GM23338 (cell line): ENCODE measurements around the gene MYO1D. TPM values are rescaled to one million over a fixed set of nuclear protein-coding genes. Genes with fewer than 3 reads are reported as not detected.

ENCODE experiments used
- ATAC-seq: fragments of 200-7000 bp; cut with Tn5 transposase; 3 replicates; pipeline ENCODE4 v1.9.1; 2020
- DNase-seq: peaks from one replicate; pipeline ENCODE4 v3.0.0-alpha.2; 2015; ENCODE audit warnings: low spot score
- H2AFZ ChIP-seq: fragments of 200-600 bp; sonication (generic); 2 replicates; pipeline ENCODE4 v1.8.0; 2016; ENCODE audit warnings: antibody characterized with exemption, mild to moderate bottlenecking, moderate library complexity
- H3F3A ChIP-seq: fragments of 200-600 bp; sonication (generic); replicated peaks from 2 replicates; pipeline ENCODE4 v1.8.0; 2017; ENCODE audit warnings: antibody characterized with exemption, mixed run types, low read depth
- H3K27ac ChIP-seq: fragments of 200-600 bp; sonication (generic); 2 replicates; pipeline ENCODE4 v1.6.1; 2016; ENCODE audit warnings: low read depth
- H3K27me3 ChIP-seq: fragments of 200-600 bp; sonication (generic); 2 replicates; pipeline ENCODE4 v1.8.0; 2016; ENCODE audit warnings: mild to moderate bottlenecking, mixed run types, moderate library complexity; ENCODE audit not compliant: insufficient read depth
- H3K36me3 ChIP-seq: fragments of 200-600 bp; sonication (generic); 2 replicates; pipeline ENCODE4 v1.8.0; 2016; ENCODE audit warnings: mild to moderate bottlenecking; ENCODE audit not compliant: insufficient read depth
- H3K4me1 ChIP-seq: fragments of 200-600 bp; sonication (generic); 2 replicates; pipeline ENCODE4 v1.8.0; 2016; ENCODE audit warnings: mild to moderate bottlenecking, moderate library complexity; ENCODE audit not compliant: insufficient read depth
- H3K4me2 ChIP-seq: fragments of 200-600 bp; sonication (generic); 2 replicates; pipeline ENCODE4 v1.7.1; 2017; ENCODE audit warnings: mixed run types
- H3K4me3 ChIP-seq: fragments of 200-600 bp; sonication (generic); 2 replicates; pipeline ENCODE4 v1.6.1; 2016; ENCODE audit warnings: mixed run types
- H3K79me2 ChIP-seq: fragments of 200-600 bp; sonication (generic); replicated peaks from 2 replicates; pipeline ENCODE4 v1.8.0; 2017; ENCODE audit warnings: mild to moderate bottlenecking; ENCODE audit not compliant: insufficient read depth
- H3K9me2 ChIP-seq: fragments of 200-600 bp; sonication (generic); 2 replicates; pipeline ENCODE4 v1.8.0; 2017; ENCODE audit not compliant: insufficient read depth
- H4K20me1 ChIP-seq: fragments of 200-600 bp; sonication (generic); replicated peaks from 2 replicates; pipeline ENCODE4 v1.8.0; 2017; ENCODE audit warnings: mild to moderate bottlenecking; ENCODE audit not compliant: insufficient read depth
- H3K27ac Mint-ChIP-seq: 2 replicates; pipeline ENCODE4 v1.8.0; 2020; ENCODE audit warnings: inconsistent platforms, mild to moderate bottlenecking, moderate library complexity, mixed read lengths
- H3K27me3 Mint-ChIP-seq: 3 replicates; pipeline ENCODE4 v1.8.0; 2022; ENCODE audit warnings: low read depth, mild to moderate bottlenecking, moderate library complexity, mixed read lengths, inconsistent platforms; ENCODE audit not compliant: insufficient read depth, poor library complexity
- H3K36me3 Mint-ChIP-seq: 3 replicates; pipeline ENCODE4 v1.8.0; 2021; ENCODE audit warnings: low read depth, mild to moderate bottlenecking, inconsistent platforms, moderate library complexity, mixed read lengths
- H3K4me1 Mint-ChIP-seq: 3 replicates; pipeline ENCODE4 v1.8.0; 2020; ENCODE audit warnings: mild to moderate bottlenecking, inconsistent platforms, mixed read lengths
- H3K4me3 Mint-ChIP-seq: 3 replicates; pipeline ENCODE4 v1.8.0; 2021; ENCODE audit warnings: moderate library complexity, mild to moderate bottlenecking, inconsistent platforms, mixed read lengths
- H3K9me3 Mint-ChIP-seq: 3 replicates; pipeline ENCODE4 v1.8.0; 2020; ENCODE audit warnings: moderate library complexity, mild to moderate bottlenecking, inconsistent platforms, mixed read lengths
- EZH2 ChIP-seq: fragments of 200-600 bp; sonication (generic); IDR thresholded peaks from one replicate; pipeline ENCODE4 v1.8.0; 2017; ENCODE audit warnings: antibody characterized with exemption, mild to moderate bottlenecking, low read depth; ENCODE audit not compliant: unreplicated experiment
- JUNB ChIP-seq: IDR thresholded peaks from one replicate; pipeline ENCODE4 v1.6.1; 2016; ENCODE audit warnings: antibody characterized with exemption; ENCODE audit not compliant: unreplicated experiment
- POLR2AphosphoS5 ChIP-seq: IDR thresholded peaks from 2 replicates; pipeline ENCODE4 v1.6.1; 2016; ENCODE audit warnings: antibody characterized with exemption, low read depth
- ZNF114 ChIP-seq: fragments of 250-450 bp; sonication (Bioruptor Pico); IDR thresholded peaks from 2 replicates; pipeline ENCODE4 v1.5.0; 2020; ENCODE audit warnings: mild to moderate bottlenecking, moderate library complexity
- polyA plus RNA-seq: library from polyadenylated mRNA; unstranded; fragments of >200 nt; fragmentation: Nextera tagmentation; extraction: Ambion mirVana; gene quantifications from 2 replicates; pipeline ENCODE4 v1.2.1, GENCODE V29; 2016
- total RNA-seq: library from RNA; depleted of rRNA; stranded (reverse); fragments of >200 nt; shearing (Covaris generic); gene quantifications from 2 replicates; pipeline ENCODE4 v1.2.3, GENCODE V29; 2014
- TF ChIP-seq, protein P1 (sequence below): fragments of 250-450 bp; sonication (Bioruptor Pico); IDR thresholded peaks from 2 replicates; pipeline ENCODE4 v1.5.0; 2020; ENCODE audit warnings: mild to moderate bottlenecking, moderate library complexity
- TF ChIP-seq, protein P2 (sequence below), 2 experiments: fragments of 200-600 bp in 1 of 2; sonication (generic) in 1 of 2; conservative IDR thresholded peaks; 2 replicates each; pipeline versions ENCODE4 v1.5.1 to v1.6.1; 2016 to 2017; ENCODE audit warnings: antibody characterized with exemption in 2 of 2, low read depth in 2 of 2, mild to moderate bottlenecking in 2 of 2, moderate library complexity in 1 of 2
- TF ChIP-seq, protein P3 (sequence below): IDR thresholded peaks from one replicate; pipeline ENCODE4 v1.6.1; 2018; ENCODE audit warnings: antibody characterized with exemption; ENCODE audit not compliant: unreplicated experiment

Gene MYO1D
- total and polyA plus RNA-seq, 2 experiments from 2014 or later, result 8.6 to 28.6 TPM

DNA sequence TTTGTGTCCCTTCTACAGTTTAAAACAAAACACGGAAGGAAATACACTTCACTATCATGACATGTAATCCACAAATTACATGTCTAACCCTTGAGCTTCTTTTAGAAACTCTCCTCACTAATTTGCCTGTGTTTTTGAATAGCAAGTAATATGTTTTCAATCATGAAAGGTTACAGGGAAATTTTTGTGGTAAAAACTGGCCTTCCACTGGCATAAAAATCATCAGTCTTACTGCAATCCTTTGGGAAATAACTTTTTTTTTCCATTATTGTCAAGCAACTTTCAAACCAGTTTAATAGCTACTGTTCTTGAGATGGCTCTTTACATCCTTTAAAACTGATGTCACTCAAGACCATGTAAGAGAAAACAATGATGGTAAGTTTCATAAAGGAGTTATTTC is 27.0 kb downstream of the MYO1D start:
- no peaks in the 10 kb centered on the region for H3K27me3 Mint-ChIP-seq
- H3K9me3 Mint-ChIP-seq, result no peaks in the 10 kb centered on the region
- no peak overlapping the region for H2AFZ ChIP-seq
- no peaks in the 10 kb centered on the region for H3K27me3 ChIP-seq
- H3K27ac Mint-ChIP-seq, result no peak overlapping the region
- H3K4me1 Mint-ChIP-seq, result peaks cover 20% of the 10 kb centered on the region
- no peaks in the 10 kb centered on the region for H3K36me3 ChIP-seq
- no peaks in the 10 kb centered on the region for H3K9me2 ChIP-seq
- ATAC-seq (no peak), DNase-seq (no peak)
- no peaks in the 10 kb centered on the region for H3K36me3 Mint-ChIP-seq
- no peak overlapping the region for H3K4me2 ChIP-seq
- no peak overlapping the region for H3K4me3 ChIP-seq
- TF ChIP-seq POLR2AphosphoS5 (no peak), ZNF114 (CRISPR knock-in tag) (no peak), JUNB (no peak), EZH2 (no peak)
- TF ChIP-seq, protein P1, sequence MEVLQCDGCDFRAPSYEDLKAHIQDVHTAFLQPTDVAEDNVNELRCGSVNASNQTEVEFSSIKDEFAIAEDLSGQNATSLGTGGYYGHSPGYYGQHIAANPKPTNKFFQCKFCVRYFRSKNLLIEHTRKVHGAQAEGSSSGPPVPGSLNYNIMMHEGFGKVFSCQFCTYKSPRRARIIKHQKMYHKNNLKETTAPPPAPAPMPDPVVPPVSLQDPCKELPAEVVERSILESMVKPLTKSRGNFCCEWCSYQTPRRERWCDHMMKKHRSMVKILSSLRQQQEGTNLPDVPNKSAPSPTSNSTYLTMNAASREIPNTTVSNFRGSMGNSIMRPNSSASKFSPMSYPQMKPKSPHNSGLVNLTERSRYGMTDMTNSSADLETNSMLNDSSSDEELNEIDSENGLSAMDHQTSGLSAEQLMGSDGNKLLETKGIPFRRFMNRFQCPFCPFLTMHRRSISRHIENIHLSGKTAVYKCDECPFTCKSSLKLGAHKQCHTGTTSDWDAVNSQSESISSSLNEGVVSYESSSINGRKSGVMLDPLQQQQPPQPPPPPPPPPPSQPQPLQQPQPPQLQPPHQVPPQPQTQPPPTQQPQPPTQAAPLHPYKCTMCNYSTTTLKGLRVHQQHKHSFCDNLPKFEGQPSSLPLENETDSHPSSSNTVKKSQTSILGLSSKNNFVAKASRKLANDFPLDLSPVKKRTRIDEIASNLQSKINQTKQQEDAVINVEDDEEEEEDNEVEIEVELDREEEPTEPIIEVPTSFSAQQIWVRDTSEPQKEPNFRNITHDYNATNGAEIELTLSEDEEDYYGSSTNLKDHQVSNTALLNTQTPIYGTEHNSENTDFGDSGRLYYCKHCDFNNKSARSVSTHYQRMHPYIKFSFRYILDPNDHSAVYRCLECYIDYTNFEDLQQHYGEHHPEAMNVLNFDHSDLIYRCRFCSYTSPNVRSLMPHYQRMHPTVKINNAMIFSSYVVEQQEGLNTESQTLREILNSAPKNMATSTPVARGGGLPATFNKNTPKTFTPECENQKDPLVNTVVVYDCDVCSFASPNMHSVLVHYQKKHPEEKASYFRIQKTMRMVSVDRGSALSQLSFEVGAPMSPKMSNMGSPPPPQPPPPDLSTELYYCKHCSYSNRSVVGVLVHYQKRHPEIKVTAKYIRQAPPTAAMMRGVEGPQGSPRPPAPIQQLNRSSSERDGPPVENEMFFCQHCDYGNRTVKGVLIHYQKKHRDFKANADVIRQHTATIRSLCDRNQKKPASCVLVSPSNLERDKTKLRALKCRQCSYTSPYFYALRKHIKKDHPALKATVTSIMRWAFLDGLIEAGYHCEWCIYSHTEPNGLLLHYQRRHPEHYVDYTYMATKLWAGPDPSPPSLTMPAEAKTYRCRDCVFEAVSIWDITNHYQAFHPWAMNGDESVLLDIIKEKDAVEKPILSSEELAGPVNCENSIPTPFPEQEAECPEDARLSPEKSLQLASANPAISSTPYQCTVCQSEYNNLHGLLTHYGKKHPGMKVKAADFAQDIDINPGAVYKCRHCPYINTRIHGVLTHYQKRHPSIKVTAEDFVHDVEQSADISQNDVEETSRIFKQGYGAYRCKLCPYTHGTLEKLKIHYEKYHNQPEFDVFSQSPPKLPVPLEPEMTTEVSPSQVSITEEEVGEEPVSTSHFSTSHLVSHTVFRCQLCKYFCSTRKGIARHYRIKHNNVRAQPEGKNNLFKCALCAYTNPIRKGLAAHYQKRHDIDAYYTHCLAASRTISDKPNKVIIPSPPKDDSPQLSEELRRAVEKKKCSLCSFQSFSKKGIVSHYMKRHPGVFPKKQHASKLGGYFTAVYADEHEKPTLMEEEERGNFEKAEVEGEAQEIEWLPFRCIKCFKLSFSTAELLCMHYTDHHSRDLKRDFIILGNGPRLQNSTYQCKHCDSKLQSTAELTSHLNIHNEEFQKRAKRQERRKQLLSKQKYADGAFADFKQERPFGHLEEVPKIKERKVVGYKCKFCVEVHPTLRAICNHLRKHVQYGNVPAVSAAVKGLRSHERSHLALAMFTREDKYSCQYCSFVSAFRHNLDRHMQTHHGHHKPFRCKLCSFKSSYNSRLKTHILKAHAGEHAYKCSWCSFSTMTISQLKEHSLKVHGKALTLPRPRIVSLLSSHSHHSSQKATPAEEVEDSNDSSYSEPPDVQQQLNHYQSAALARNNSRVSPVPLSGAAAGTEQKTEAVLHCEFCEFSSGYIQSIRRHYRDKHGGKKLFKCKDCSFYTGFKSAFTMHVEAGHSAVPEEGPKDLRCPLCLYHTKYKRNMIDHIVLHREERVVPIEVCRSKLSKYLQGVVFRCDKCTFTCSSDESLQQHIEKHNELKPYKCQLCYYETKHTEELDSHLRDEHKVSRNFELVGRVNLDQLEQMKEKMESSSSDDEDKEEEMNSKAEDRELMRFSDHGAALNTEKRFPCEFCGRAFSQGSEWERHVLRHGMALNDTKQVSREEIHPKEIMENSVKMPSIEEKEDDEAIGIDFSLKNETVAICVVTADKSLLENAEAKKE, result no peak
- TF ChIP-seq, protein P2, sequence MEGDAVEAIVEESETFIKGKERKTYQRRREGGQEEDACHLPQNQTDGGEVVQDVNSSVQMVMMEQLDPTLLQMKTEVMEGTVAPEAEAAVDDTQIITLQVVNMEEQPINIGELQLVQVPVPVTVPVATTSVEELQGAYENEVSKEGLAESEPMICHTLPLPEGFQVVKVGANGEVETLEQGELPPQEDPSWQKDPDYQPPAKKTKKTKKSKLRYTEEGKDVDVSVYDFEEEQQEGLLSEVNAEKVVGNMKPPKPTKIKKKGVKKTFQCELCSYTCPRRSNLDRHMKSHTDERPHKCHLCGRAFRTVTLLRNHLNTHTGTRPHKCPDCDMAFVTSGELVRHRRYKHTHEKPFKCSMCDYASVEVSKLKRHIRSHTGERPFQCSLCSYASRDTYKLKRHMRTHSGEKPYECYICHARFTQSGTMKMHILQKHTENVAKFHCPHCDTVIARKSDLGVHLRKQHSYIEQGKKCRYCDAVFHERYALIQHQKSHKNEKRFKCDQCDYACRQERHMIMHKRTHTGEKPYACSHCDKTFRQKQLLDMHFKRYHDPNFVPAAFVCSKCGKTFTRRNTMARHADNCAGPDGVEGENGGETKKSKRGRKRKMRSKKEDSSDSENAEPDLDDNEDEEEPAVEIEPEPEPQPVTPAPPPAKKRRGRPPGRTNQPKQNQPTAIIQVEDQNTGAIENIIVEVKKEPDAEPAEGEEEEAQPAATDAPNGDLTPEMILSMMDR (conservative IDR thresholded peaks at IDR 0.05; ENCODE audit: low read depth in 2 of 2), result no peak
- TF ChIP-seq, protein P3, sequence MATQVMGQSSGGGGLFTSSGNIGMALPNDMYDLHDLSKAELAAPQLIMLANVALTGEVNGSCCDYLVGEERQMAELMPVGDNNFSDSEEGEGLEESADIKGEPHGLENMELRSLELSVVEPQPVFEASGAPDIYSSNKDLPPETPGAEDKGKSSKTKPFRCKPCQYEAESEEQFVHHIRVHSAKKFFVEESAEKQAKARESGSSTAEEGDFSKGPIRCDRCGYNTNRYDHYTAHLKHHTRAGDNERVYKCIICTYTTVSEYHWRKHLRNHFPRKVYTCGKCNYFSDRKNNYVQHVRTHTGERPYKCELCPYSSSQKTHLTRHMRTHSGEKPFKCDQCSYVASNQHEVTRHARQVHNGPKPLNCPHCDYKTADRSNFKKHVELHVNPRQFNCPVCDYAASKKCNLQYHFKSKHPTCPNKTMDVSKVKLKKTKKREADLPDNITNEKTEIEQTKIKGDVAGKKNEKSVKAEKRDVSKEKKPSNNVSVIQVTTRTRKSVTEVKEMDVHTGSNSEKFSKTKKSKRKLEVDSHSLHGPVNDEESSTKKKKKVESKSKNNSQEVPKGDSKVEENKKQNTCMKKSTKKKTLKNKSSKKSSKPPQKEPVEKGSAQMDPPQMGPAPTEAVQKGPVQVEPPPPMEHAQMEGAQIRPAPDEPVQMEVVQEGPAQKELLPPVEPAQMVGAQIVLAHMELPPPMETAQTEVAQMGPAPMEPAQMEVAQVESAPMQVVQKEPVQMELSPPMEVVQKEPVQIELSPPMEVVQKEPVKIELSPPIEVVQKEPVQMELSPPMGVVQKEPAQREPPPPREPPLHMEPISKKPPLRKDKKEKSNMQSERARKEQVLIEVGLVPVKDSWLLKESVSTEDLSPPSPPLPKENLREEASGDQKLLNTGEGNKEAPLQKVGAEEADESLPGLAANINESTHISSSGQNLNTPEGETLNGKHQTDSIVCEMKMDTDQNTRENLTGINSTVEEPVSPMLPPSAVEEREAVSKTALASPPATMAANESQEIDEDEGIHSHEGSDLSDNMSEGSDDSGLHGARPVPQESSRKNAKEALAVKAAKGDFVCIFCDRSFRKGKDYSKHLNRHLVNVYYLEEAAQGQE, result no peak
- no peaks in the 10 kb centered on the region for H3F3A ChIP-seq
- H4K20me1 ChIP-seq, result 0 out of 2 replicates have a peak, but pooled peaks cover 7% of the 10 kb centered on the region
- peaks cover 11% of the 10 kb centered on the region; the same call in 1 of the 2 replicates for H3K4me1 ChIP-seq
- H3K27ac ChIP-seq, result no peak overlapping the region
- H3K4me3 Mint-ChIP-seq, result no peak overlapping the region
- H3K79me2 ChIP-seq, result peaks cover 22% of the 10 kb centered on the region
